GM18517 (cell line): ENCODE results near the gene LGR4.

Experiments used
- ATAC-seq: cut with Tn5 transposase; IDR thresholded peaks from one replicate; pipeline ENCODE4 v1.9.1; 2021; ENCODE audit warnings: mild to moderate bottlenecking, moderate library complexity; ENCODE audit not compliant: unreplicated experiment

LGR4 gene

DNA sequence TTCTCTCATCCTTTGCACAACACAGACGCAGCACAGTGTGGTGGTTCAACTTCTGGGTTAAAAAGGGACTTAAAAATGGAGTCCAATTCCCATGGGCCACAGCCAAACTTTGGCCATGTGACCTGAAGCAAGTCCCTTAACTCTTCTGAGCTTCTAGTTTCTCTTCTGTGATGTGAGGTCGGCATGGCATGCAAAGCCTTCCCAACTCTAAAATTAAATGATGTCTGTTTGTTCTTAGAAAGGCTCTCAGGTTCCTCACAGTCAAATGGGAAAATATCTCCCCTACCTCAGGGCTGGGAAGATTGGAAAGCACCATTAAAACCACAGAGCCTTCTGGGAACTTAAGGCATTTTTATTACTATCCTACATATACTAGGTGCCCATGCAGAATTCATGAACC lies 38.8 kb downstream of the LGR4 start:
- no peak for ATAC-seq

DNA sequence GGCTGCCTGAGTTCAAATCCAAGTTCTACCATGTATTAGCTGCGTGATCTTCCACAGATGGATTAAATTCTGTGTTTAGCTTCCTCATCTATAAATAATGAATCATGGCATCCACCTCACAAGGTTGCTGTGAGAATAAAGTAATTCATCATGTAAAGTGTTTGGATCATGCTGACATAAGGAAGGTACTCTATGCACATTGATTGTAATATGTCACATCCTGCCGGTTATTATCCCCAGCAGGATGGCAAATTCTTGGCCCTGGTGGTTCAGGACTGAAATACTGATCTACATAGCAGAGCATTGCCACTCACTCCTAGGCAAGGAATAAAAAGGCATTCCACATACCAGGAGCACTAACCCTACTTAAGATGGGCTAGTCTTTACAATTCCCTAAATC lies 40.8 kb downstream of the LGR4 start:
- no peak for ATAC-seq

DNA sequence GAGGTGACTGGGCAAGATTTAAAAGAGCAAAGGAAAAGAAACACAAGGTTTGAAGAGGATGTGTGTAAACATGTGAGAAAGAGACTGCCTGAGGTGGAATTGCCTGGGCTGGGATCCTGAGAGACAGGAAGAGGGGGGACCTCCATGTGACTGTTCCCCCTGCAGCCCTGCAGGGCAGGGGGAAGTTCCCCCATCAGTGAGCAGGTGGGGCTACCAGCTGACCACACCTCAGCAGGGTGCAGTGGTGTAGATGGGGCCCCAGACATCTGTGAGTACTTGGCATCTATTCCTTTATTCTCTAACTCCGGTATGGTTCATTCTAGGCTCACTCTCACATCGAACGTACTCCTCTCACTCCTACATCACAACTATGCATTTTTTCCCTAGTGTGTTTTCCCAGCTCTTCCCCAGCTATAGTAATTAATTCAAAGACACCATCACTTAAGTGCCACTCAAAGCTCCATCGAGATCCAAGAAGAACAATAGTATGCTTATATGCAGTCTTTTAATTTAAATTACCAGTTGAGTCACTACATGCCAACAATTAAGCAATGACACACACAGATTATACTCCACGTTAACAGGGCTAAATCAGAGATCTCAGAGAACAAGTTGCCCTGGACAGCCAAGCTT lies 42.7 kb downstream of the LGR4 start:
- no peak for ATAC-seq

DNA sequence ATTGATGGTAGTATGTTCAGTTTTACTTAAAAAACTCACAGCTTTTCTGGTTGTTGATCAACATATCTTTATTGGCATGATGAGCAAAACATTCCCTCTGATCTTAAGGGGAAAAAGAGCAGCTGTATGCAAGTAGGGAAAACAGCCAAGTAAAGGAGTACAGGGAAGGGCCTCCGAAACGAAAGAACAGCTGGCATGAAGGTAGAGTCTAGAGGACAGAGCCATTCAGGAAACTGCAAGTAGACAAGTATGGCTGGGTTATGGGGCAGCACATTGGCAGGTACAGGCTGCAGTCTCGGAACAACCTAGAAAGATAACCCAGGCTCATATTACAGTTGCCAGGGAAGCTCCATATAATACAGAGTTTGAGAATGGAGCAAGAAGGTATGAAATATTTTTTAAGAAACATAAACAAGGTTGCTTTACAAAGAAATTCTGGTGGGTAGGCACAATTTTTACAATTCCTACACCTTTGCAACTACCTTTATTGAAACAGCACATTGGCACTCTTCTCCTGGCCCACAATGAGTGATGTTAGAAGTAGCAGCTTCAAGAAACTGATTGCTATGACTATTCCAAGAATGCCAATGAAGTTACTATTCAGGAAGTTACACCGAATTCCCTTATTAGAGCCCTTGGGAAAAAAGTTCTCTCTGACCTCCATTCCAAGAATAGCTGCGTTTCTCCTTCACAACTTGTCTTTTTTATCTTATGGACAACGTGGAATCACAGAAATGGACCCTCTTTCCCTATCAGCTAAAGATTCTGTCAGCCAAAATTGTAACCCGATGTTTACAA lies 45.2 kb downstream of the LGR4 start:
- ATAC-seq = no peak

DNA sequence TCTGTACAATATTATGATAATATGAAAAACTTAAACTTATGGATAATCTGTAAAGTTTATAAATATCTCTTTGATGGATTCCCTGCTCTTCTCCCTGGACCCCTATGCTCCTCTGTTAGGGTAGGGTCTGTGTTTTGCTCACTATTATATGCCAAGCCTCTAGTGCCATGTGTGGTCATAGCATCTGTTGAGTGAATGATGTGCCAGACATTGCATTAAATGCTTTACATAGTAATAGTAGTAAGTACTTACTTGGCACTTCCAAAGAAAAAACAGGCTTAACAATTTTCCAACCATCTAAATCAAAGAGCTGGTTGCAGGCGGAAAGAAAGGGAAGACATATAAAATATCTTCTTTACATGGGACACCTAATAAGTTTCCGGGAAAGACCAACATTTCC lies 46.8 kb downstream of the LGR4 start:
- ATAC-seq = no peak

DNA sequence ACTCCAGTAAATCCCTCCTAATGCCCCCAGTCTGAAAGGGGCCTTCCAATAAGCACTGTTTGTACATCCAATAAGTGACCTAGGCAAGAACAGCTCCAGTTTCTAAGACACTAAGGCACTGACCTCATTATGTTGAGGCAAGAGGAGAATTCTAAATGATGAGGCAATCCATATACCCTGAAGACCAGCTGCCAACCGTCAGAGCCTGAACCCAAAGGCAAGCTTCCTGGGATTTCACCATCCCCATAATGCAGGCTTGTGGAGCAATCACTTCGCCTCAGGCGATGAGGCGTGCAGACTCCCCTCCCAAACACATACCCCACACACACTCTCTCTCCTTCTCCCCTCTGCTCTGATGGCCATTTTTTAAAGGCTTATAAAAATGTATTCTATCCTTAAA lies 49.5 kb downstream of the LGR4 start:
- no peak for ATAC-seq

DNA sequence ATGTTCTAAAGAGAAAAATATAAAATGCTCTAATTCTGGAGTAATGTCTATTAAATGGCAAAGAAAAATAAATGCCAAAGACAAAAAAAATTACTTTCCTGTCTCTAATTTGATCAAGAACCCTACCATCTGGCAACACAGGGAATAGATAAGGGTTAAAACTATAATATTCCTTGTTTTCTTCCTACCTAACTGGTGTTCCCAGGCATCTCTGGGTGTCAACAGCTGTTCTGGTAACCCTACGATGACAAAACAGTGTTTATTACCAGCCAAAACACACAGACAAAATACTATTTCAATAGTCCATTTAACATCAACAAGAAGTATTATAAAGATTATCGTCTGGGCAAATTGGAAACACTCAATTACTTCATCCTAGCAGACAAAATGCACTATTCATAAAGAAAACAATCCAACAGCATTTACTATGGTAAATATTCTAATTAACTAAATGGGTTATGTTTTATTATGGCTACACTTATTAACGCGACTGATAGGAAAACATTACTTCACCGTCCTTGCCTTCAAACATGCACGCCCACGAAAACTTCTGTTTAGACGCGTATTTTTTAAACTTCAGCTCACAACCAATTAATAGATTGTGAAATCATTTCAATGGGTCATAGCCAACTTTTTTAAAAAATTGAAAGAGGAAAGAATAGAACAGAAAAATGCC lies 50.6 kb downstream of the LGR4 start:
- ATAC-seq = no peak

DNA sequence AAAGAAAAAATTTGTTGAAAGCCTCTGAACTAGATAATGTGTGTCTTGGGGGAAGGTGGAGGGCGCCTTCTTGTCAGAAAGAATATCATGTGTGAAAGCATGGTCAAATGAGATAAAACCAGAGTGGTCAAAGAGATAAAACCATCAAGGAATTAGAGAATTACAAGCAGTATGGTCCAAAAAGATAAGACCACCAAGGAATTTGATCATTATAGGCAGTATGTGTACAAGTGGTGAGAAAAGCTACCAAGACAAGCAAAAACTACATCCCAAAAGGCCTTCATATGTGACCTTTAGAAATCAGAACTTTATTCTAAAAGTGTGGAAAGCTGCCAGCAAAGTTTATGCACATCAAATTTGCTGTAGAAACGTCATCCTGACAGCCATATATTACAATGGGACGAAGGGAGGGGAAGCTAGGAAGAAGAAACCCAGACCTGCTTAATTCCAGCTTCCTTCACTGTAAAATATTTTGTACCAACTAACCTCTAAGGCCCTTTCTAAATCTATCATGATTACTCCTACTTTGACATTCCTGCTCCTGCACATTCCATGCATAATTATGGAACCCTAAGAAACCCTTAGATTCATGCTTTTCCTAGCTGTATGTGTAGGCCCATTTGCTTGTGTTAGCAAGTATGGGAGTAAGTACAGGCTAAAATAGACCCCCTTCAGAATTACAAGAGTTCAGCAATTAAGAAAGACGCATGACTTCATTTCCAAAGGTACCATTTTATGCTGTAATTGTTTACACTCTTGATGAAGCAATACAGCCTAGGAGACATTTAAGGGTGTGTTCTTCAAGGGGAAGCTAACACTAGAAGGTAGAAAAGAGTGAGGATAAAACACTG lies 51.6 kb downstream of the LGR4 start:
- ATAC-seq = no peak

DNA sequence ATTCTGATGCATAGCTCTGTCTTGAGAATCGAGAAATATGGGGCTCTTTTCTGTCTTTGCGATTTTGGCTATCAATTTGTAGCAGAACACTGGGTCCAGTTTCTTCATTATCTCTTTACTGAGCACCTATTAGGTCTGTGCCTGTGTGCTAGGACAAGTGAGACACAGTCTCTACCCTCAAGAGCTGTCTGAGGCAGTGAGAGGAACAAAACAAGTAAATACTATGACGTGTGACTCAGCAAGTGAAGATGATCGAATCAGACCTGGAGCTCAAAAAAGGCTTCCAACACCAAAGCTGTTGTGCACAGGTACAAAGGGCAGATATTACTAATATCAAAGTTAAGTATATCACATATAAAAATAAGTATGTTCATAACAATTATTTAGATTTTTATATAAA lies 52.4 kb downstream of the LGR4 start:
- no peak for ATAC-seq

DNA sequence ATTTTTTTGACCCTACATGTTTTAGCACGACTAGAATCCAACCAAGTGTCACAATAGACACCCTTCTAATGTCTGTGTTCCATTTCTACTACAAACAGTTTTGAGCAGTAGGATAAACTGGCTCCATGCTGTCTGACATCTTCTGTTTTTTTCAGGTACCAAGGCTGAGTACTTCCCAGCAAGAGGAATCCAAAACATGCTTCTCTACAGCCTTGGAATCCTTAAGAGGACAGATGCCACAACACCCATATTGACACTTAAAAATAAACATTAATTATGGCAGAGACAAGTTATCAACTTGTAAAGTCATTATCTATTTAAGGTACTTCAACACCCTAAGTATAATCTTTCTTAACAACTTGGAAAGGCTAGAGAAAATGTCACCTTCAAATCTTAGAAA lies 54.2 kb downstream of the LGR4 start:
- no peak for ATAC-seq

DNA sequence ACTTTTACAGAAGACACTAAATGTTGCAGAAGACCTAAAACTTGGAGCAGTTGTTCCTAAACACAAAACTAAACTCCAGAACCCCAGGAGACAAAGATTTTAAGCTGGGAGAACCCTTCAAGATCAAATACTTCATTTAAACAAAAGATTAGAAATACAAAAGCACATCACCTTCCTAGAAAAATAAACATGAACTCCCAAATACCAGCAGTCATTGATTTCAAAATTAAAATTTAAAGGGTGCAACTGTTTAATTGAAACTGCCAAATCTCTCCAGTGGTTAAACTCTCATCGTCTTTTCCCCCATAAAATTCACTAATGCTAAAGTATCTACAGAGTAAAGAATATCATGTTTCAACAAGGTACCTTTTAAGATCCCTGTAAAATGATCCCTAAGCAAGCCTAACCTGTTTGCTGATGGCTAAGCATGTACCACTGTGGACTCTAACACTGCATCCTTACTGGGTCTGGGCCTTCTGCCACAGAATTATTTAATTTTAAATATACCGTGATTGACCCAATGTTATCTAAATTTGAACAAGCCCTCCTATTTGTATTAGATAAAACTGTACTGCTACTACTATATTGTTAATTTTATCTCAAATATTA lies 55.9 kb downstream of the LGR4 start:
- no peak for ATAC-seq

DNA sequence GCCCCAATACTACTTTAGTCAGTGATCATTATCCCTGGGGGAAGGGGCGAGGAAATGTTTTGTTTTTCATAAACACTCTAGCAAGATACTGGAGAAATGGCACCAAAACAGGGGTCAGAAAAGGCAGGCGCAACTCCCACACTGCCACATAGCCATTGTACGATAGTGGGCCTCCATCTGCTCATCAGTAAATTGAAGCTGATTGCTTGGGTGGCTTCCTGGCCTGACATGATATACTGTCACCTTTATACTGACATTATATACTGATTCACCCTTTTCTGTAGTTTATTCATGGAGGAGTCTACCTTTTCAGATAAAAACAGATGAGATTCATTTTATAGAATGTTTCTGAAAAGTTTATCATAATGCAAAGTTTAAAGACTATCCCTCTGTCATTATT lies 57.9 kb downstream of the LGR4 start:
- no peak for ATAC-seq

DNA sequence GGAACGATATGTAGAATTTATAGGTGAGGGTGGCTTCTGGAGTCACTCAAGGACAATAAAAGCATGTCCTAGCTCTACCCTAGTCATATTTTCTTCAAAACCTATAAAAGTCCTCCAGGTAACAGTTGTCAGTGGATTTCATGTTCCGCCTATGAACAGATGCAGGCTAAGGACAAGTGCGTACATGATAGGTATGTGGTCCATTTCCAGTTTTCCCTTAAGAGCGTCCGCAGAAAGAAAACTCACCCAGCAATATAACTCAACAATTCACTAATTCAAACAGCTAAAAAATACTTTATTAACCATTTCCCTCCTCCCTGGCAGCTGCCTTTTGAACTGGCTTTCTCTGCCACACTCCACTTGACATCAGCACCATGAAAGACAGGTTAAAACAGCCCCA lies 59.4 kb downstream of the LGR4 start:
- ATAC-seq = no peak

DNA sequence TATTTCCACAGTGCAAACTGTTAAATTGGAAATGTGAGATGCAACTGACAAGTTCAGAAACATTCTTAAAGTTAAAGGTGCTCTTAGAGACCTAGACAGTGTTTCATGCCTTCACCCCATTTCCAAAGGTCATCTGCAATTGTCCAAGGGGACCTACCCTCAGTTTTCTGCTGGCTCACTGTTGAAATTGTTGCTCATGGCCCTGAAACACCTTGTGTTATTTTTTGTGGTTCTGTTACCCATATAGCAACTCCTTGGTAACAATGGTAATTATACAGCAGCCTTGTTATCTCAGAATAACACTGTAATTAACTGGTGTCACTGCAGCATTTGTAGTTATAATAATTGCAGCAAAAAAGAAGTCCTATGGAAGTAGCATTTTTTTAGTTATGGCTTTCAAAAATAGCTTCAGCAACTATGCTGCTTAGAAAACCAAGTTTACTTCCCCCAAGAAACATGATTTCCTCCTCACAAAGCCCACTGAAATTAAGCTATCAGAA lies 60.3 kb downstream of the LGR4 start:
- no peak for ATAC-seq

DNA sequence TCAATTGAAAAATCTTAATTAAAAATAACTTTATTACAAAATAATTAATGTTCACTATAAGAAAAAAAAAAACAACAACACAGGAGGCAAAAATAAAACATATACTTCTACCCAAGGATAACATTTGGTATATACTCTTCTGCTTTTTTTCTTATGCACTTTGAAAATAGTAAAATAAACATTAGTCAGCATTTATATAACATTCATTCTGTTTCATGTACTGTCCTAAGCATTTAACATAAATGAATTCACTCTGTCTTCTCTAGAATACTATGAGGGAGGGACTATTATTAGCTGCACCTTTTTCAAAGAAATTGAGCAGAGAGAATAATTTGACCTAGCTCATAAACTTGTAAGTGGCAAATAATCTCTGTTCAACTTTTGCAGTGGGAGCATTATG lies 61.3 kb downstream of the LGR4 start:
- no peak for ATAC-seq

DNA sequence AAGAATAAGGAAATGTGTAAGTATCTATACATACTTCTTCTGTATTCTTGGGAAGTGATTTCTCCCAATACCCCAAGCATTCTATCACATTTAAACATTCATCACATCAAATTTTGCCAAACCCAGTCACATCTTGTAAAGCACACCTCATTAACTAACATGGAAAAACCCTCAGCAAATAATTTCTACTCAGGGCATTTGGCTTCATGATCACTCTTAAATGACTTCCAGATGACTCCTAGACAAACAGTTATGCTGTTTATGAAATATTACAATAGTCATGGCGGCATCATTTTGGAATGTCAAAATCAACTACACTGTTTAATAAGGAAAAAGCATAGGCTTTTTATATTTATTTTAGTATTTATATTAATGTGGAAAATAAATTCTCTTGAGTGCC lies 62.3 kb downstream of the LGR4 start:
- no peak for ATAC-seq

DNA sequence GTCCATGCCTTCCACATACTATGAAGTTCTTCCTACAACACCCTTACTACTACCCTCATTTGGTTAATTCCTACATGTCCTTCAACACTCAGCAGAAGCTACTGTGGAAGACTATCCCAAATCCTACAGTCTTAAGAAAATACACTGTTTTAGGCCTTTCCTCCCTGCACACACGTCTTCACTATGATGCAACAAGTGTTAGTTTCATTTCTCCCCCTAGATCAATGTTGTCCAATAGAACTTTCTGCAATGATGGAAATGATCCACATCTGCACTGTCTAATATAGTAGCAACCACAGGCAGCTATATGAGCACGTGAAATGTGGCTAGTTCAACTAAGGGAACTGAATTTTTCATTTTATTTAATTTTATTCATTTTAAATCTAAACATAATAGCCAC lies 62.8 kb downstream of the LGR4 start:
- no peak for ATAC-seq

DNA sequence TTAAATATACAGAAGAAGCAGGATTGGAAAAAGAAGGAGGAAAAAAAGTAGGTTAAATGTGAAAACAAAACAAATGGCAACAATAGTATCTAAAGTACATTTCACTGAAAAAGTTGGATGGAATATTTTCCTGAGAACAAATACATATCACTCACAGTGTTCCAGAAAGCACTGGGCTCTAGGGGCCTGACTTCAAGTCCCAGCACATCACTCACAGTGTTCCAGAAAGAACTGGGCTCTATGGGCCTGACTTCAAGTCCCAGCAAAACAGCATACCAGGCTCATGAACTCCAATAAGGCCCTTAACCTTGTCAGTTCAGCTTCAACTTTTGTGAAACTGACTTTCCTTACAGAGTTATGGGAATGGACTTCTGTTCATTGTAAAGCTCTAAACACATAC lies 63.5 kb downstream of the LGR4 start:
- ATAC-seq = no peak

DNA sequence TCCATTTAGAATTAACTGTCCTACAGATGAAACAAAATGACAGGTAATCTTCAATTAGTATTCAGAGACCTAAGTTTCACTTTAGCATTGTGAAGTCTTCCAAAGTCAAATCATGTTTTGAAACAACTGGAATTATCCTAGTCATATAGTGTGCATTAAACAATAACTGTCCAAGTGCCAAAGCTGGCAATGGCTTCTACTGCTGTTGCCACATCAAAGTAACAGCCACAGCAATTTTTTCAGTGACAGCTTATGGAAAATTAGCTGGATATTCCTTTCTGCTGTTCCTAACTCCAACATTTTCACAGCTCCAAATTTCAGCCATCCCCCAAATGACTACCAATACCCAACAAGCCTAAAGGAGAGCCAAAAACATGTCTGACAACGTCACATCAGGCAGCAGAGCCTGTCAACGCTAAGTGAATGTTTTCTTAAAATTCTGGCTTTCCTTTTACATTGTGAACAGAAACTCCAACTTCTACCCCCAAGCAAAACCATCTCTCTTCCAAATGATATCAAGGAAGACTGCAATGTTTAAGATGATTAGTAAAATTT lies 64.3 kb downstream of the LGR4 start:
- no peak for ATAC-seq
